ENCODE data around the gene CIT.

CIT gene

DNA sequence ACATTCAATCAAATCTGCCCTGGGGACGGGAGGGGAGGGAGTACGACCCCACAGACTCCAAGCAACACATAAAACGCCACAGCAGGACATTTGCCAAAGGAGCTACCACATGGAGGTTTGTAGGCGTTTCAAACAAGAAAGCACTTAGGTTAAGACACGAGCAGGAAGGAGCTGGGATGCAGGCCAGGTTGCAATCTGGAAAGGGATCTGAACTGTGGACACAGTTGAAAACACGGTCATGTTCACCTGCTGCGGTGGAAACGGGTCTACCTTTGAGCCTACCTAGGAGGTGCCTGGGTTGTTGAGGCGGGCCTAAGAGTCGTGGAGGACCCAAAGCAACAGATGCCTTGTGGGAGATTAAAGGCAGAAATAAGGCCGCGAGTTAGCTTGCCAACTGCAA lies 190.8 kb downstream of the CIT start:
- TF ChIP-seq, protein P1, sequence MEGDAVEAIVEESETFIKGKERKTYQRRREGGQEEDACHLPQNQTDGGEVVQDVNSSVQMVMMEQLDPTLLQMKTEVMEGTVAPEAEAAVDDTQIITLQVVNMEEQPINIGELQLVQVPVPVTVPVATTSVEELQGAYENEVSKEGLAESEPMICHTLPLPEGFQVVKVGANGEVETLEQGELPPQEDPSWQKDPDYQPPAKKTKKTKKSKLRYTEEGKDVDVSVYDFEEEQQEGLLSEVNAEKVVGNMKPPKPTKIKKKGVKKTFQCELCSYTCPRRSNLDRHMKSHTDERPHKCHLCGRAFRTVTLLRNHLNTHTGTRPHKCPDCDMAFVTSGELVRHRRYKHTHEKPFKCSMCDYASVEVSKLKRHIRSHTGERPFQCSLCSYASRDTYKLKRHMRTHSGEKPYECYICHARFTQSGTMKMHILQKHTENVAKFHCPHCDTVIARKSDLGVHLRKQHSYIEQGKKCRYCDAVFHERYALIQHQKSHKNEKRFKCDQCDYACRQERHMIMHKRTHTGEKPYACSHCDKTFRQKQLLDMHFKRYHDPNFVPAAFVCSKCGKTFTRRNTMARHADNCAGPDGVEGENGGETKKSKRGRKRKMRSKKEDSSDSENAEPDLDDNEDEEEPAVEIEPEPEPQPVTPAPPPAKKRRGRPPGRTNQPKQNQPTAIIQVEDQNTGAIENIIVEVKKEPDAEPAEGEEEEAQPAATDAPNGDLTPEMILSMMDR (IDR thresholded peaks at IDR 0.05; ENCODE audit: control extremely low read depth, extremely low read depth, low read depth, missing control alignments) = no peak
- ChIA-PET CTCF (interaction anchor here (2.6 to 3.1 kb wide), 2 partner anchors 9 kb away, joined by 9 to 10 read pairs; no protein-coding TSS in a partner anchor), POLR2A (interaction anchor here (1.0 kb wide), 1 partner anchor 13 kb away, joined by 3 read pairs; no protein-coding TSS in a partner anchor)
- no peak for DNase-seq (ENCODE audit: extremely low spot score)

DNA sequence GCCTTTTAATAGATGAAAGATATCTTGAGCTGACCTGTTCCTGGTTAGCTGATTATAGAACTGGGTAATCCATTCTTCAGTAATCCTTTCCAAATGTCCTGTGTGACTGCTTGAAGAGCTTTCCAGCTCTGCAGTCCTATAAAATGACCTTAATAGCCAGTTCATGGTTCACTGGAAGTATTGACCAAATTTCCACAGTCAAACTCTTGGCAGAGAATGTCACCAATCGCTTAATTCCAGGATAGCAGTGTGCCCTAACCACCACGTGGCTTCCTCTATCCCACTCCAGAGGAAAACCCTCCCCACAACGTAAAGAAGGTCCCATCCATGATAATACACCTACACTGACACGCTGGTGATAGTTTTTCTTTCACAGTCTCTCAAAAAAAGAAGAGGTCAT lies 191.7 kb downstream of the CIT start:
- ChIA-PET POLR2A (no interaction called here), CTCF (interaction anchor here (1.3 to 3.1 kb wide), 3 partner anchors 8 to 14 kb away, joined by 3 to 10 read pairs (median 9); no protein-coding TSS in a partner anchor)
- TF ChIP-seq, protein P1 (IDR thresholded peaks at IDR 0.05; ENCODE audit: control extremely low read depth, extremely low read depth, low read depth, missing control alignments) = no peak
- no peak for DNase-seq (ENCODE audit: extremely low spot score)

DNA sequence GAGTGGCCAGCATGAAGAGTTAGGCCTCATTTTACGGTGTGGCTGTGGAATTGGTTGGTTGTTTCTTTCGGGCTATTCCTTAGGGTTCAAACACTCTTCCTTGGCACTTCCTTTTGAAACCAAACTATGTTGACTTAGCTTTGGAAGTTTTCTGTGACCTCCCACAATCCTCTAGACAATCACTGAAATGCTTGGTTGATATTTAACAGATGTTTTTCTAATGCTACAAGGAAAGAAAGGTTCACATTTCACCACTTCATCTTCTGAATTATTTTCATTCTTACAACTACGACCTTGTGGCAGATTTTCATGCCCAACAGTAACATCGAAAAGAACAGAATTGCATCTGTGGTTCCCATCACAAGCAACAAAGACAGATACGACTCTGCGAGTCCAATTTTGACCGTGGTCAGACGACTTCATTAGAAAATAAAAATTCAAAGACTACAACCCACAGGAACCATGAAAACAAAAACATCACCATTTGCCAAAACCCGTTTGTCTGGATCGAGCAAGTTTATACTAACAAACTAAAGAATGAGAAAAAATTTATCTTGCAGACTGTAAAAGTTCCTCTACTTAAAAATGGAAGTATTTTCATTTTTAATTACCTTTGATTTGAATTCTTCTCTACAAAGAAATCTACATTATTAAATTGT lies 192.3 kb downstream of the CIT start:
- no peak for DNase-seq (ENCODE audit: extremely low spot score)
- CTCF ChIA-PET = interaction anchor here (1.3 to 3.1 kb wide), 4 partner anchors 7 to 42 kb away, joined by 3 to 10 read pairs (median 6); no protein-coding TSS in a partner anchor
- TF ChIP-seq, protein P1 (IDR thresholded peaks at IDR 0.05; ENCODE audit: control extremely low read depth, extremely low read depth, low read depth, missing control alignments) = no peak
- POLR2A ChIA-PET = no interaction called here

DNA sequence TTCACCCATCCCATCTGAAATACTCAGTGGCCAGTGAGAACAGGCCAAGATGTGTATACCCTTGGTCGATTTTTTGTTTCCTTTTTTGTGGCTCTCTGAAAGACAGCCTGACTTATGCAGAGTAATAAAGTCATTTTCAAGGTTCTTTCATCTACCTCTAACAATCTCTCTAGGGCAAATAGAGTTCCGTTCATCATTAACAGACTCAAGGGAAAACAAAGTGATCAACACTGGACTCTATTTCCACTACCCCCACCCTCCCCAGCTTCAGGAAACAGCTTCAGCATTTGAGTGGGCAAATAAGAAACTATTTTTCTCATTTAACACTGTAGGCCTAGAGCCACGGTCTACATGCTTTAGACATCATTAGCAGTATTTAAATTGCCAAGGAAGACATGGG lies 193.3 kb downstream of the CIT start:
- ChIA-PET CTCF (interaction anchor here (1.3 to 8.7 kb wide), 3 partner anchors 11 to 41 kb away, joined by 3 to 37 read pairs (median 9); partner anchors contain the start of gene PRKAB1), POLR2A (no interaction called here)
- TF ChIP-seq, protein P1 (IDR thresholded peaks at IDR 0.05; ENCODE audit: control extremely low read depth, extremely low read depth, low read depth, missing control alignments) = no peak
- no peak for DNase-seq (ENCODE audit: extremely low spot score)

DNA sequence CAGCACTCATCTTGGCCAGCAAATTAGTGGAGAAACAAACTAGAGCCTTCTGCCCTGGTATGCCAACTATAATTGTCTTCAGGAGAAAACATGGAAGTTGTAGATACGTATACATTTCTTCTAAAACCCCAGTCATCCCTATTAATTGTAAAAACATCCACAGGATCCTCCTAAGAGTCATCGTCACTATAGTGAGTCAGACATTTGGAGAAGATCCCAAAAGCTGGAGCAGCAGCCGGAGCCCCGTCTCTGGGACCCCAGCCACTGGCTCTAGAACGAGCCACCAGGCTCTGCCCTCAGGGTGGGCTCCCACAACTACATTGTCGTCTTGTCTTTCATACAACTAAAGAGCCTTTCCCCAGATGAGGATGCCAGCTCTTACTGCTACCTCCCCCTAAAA lies 193.7 kb downstream of the CIT start:
- TF ChIP-seq, protein P1 (IDR thresholded peaks at IDR 0.05; ENCODE audit: control extremely low read depth, extremely low read depth, low read depth, missing control alignments) = no peak
- CTCF ChIA-PET = interaction anchor here (1.3 to 8.7 kb wide), 2 partner anchors 15 to 41 kb away, joined by 3 to 37 read pairs; partner anchors contain the start of gene PRKAB1
- no peak for DNase-seq (ENCODE audit: extremely low spot score)
- POLR2A ChIA-PET = no interaction called here

DNA sequence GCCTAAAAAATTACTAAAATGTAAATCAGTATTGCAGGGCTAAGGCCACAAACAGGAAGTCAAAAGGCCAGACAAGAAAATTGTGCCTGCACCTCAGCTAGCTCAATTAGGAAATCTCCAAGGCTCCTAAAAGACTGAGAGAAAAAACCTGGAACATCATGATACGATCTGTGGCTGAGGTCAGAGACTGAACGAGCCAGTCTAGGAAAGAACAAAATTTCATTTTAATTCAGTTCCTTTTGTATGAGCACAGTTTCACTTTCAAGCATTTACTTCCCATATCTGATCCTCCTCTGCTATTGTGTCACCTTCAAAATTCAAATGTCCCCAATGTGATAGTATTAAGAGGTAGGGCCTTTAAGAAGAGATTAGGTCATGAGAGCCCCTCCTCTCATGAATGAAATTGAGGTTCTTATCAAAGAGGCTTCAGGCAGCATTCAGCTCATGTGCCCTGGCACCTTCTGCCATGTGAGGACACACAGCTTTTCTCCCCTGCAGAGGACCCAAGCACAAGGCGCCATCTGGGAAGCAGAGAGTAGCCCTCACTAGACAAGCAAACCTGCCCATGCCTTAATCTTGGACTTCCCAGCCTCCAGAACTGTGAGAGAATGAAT lies 194.4 kb downstream of the CIT start:
- DNase-seq (ENCODE audit: extremely low spot score) = peak; percentile 28
- POLR2A ChIA-PET = interaction anchor here (1.2 kb wide), 1 partner anchor 518 kb away, joined by 3 read pairs; the partner anchor contains the start of gene RPLP0
- CTCF ChIA-PET = interaction anchor here (1.1 to 8.7 kb wide), 5 partner anchors 11 to 1307 kb away, joined by 3 to 37 read pairs (median 5); partner anchors contain the start of genes PRKAB1 and SUDS3
- TF ChIP-seq, protein P1 (IDR thresholded peaks at IDR 0.05; ENCODE audit: control extremely low read depth, extremely low read depth, low read depth, missing control alignments) = no peak

Data from GM10248 (cell line).